Omental fat pad (tissue), 4 donors: ENCODE results near the gene PRTN3. TPM values are rescaled to one million over a fixed set of nuclear protein-coding genes. Genes with fewer than 3 reads are reported as not detected.
A peak's percentile ranks its signal among the peaks of the same experiment; 100 is the strongest.
"Not testable (repeated sequence)": the region's sequence is repeated elsewhere in the genome, so short reads cannot be mapped to it uniquely, and the experiment has no call there.

ENCODE experiments used
- ATAC-seq: fragments of 150-250 bp; one replicate; pipeline ENCODE4 v1.9.1; 2016; ENCODE audit warnings: mild to moderate bottlenecking, moderate library complexity; ENCODE audit not compliant: low FRiP score
- DNase-seq: peaks from one replicate; pipeline ENCODE4 v3.0.0-alpha.2; 2019; ENCODE audit warnings: low spot score
- CTCF ChIP-seq, 3 donors: fragments of 450-650 bp; IDR thresholded peaks; one replicate each; pipeline ENCODE4 v1.5.1; 2016 to 2017; ENCODE audit warnings: antibody characterized with exemption in 3 of 3, mild to moderate bottlenecking in 3 of 3, moderate library complexity in 2 of 3
- total RNA-seq, 4 donors: library from RNA; depleted of rRNA; stranded (reverse); fragments of >200 nt; gene quantifications; one replicate each; pipeline ENCODE4 v1.1.0, GENCODE V29; 2016

The PRTN3 gene
- total RNA-seq, 4 donors from 2014 or later = not detected

DNA sequence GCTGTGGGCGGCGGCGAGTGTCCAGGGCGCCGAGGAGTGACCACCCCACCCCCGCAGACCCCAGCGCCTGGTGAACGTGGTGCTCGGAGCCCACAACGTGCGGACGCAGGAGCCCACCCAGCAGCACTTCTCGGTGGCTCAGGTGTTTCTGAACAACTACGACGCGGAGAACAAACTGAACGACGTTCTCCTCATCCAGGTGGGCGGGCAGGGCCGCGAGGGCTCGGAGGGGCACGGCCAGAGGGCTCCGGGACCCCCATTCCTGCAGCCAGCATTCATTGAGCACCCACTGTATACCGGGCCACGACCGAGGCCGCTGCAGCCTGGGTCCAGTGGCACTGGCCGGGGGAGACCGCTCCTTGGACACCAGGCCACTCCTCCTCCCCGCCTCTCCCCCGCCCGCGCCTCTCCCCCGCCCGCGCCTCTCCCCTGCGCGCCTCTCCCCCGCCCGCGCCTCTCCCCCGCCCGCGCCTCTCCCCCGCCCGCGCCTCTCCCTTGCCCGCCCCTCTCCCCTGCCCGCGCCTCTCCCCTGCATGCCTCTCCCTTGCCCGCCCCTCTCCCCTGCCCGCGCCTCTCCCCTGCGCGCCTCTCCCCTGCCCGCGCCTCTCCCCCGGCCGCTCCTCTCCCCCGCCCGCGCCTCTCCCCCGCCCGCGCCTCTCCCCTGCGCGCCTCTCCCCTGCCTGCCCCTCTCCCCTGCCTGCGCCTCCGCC, 3.2 kb downstream of the PRTN3 start:
- ATAC-seq (no peak), DNase-seq (no peak)
- no peak for TF ChIP-seq CTCF (IDR thresholded peaks at IDR 0.05)

DNA sequence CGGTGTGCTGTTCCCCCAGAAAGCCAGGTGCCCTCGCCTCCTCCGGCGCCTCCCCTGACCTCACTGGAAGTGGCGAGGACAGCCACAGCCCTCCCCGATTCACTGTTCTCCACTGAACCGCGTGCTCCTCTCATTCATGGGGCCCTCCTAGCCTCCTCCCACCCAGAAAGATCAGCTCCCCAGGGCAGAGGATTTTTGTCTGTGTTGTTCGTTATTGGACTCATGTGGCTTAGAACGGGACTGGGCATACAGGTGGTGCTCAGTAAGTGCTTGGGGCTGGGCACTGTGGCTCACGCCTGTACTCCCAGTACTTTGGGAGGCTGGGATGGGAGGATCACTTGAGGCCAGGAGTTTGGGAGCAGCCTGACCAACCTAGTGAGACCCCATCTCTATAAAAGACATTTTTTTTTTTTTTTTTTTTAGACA, 3.8 kb downstream of the PRTN3 start:
- peak; percentile 23 for ATAC-seq
- no peak for DNase-seq
- TF ChIP-seq CTCF (IDR thresholded peaks at IDR 0.05) = no peak

DNA sequence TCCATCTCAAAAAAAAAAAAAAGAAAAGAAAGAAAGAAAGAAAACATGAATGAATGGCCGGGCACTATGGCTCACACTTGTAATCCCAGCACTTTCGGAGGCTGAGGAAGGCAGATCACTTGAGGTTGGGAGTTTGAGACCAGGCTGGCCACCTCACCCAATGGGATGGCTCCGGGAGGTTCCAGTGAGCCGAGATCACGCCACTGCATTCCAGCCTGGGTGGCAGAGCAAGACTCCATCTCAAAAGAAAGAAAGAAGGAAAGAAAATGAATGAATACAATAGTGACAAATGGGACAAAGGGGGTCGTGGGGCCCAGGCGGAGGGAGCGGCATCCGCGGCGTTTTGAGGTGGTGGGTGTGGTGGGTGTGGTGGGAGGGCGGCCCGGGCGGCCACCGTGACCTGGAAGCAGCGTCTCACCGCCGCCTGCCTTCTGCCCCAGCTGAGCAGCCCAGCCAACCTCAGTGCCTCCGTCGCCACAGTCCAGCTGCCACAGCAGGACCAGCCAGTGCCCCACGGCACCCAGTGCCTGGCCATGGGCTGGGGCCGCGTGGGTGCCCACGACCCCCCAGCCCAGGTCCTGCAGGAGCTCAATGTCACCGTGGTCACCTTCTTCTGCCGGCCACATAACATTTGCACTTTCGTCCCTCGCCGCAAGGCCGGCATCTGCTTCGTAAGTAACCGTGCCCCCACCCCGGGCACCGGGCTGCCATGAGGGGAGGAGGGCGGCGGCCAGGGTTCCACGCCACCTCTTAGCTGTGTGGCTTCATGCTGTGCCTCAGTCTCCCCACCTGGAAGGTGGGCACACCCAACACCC, 5.1 kb downstream of the PRTN3 start:
- no peak for TF ChIP-seq CTCF (IDR thresholded peaks at IDR 0.05)
- DNase-seq (no peak), ATAC-seq (no peak)

GRCh38 chr19:848386-848921, 7.7 kb downstream of the PRTN3 start:
- TF ChIP-seq CTCF (IDR thresholded peaks at IDR 0.05) = no peak
- ATAC-seq = peak; percentile 43
- DNase-seq = no peak

DNA sequence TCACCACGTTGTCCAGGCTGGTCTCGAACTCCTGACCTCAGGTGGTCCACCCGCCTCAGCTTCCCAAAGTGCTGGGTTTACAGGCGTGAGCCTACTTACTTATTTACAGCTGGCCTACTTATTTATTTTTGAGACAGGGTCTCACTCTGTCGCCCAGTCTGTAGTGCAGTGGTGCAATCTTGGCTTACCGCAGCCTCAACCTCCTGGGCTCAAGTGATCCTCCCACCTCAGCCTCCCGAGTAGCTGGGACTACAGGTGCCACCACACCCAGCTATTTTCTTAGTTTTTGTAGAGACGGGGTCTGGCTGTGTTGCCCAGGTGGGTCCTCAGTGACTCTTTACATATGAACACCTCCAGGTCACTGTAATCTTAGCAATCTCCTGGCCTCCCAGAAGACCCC, 8.4 kb downstream of the PRTN3 start:
- not testable (repeated sequence) for ATAC-seq, DNase-seq

DNA sequence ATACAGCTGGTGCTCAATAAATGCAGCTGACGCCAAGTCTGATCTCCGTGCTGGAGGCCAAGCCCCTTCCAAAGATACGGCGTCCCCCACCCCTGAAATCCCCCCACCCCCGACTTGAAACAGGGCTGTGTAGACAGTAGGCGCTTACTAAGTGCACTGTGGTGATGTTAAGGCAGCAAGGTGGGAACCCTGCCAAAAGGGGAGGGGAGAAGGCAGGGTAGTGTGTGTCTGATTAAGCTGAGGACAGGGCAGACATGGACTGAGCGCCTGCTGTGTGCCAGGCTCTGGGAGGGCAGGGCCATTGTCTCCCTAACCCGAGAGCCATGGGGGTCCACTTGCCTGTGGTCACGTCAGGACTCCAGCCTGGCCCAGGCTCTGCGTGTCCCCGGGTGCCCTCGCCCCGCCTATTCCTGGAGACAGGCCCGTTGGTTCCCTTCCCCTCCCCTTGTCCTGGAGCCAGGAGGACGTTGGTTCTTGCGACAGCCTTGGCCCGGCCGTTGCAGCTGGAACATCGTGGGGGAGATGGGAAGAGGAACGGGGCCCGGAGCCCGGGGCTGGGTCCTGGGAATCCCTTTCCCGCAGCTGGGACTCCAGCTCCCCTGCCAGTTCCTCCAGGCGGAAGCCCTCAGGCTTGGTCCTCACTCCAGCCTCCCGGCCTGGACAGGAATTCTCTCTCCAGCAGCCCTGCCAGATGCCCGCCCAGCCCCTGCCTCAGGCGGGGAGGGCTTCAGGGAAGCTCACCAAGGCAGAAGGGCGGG, 9.6 kb downstream of the PRTN3 start:
- DNase-seq (peak; percentile 65), ATAC-seq (peak; percentile 80)
- TF ChIP-seq CTCF (IDR thresholded peaks at IDR 0.05) = no peak

DNA sequence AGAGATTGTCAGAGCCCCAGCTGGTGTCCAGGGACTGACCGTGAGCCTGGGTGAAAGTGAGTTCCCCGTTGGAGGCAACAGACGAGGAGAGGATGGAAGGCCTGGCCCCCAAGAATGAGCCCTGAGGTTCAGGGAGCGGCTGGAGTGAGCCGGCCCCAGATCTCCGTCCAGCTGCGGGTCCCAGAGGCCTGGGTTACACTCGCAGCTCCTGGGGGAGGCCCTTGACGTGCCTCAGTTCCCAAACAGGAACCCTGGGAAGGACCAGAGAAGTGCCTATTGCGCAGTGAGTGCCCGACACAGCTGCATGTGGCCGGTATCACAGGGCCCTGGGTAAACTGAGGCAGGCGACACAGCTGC, 10.2 kb downstream of the PRTN3 start:
- no peak for TF ChIP-seq CTCF (IDR thresholded peaks at IDR 0.05)
- ATAC-seq (no peak), DNase-seq (no peak)
